ENCODE measurements around the gene FAT4.

Gene FAT4

GRCh38 chr4:125317525-125317877 lies 2.7 kb downstream of the FAT4 start:
- no peak for DNase-seq (ENCODE audit: low read depth)

GRCh38 chr4:125319311-125319710 lies 4.6 kb downstream of the FAT4 start:
- no peak for DNase-seq (ENCODE audit: low read depth)

GRCh38 chr4:125321709-125322365 lies 7.1 kb downstream of the FAT4 start:
- no peak for DNase-seq (ENCODE audit: low read depth)

GRCh38 chr4:125322366-125322730 lies 7.6 kb downstream of the FAT4 start:
- DNase-seq (ENCODE audit: low read depth), result no peak

- no peak for DNase-seq (ENCODE audit: low read depth)
Observed at GRCh38 chr4:125323654-125324053, 8.9 kb downstream of the FAT4 start.

GRCh38 chr4:125325733-125326132 lies 11.0 kb downstream of the FAT4 start:
- no peak for DNase-seq (ENCODE audit: low read depth)

GRCh38 chr4:125331116-125331515 lies 16.4 kb downstream of the FAT4 start:
- no peak for DNase-seq (ENCODE audit: low read depth)

GRCh38 chr4:125334926-125335325 lies 20.2 kb downstream of the FAT4 start:
- DNase-seq (ENCODE audit: low read depth), result no peak

GRCh38 chr4:125338814-125339213 lies 24.1 kb downstream of the FAT4 start:
- DNase-seq (ENCODE audit: low read depth), result no peak

- DNase-seq (ENCODE audit: low read depth), result no peak
Observed at GRCh38 chr4:125344198-125344597, 29.4 kb downstream of the FAT4 start.

- no peak for DNase-seq (ENCODE audit: low read depth)
Observed at GRCh38 chr4:125346616-125347015, 31.9 kb downstream of the FAT4 start.

GRCh38 chr4:125350470-125351135 lies 35.8 kb downstream of the FAT4 start:
- DNase-seq (ENCODE audit: low read depth), result no peak

- DNase-seq (ENCODE audit: low read depth), result no peak
Observed at GRCh38 chr4:125352521-125352920, 37.8 kb downstream of the FAT4 start.

GRCh38 chr4:125353131-125353530 lies 38.4 kb downstream of the FAT4 start:
- no peak for DNase-seq (ENCODE audit: low read depth)

GRCh38 chr4:125355791-125356190 lies 41.0 kb downstream of the FAT4 start:
- DNase-seq (ENCODE audit: low read depth), result no peak

GRCh38 chr4:125357675-125358074 lies 42.9 kb downstream of the FAT4 start:
- no peak for DNase-seq (ENCODE audit: low read depth)

- no peak for DNase-seq (ENCODE audit: low read depth)
Observed at GRCh38 chr4:125358453-125358852, 43.7 kb downstream of the FAT4 start.

- no peak for DNase-seq (ENCODE audit: low read depth)
Observed at GRCh38 chr4:125359363-125359762, 44.6 kb downstream of the FAT4 start.

- no peak for DNase-seq (ENCODE audit: low read depth)
Observed at GRCh38 chr4:125359960-125360634, 45.3 kb downstream of the FAT4 start.

GRCh38 chr4:125360727-125361126 lies 46.0 kb downstream of the FAT4 start:
- no peak for DNase-seq (ENCODE audit: low read depth)
